Activated CD4-positive, alpha-beta T cell treated with anti-CD3 and anti-CD28 coated beads, Interleukin-2, amount 50 U/mL, for 1 hour (primary cell): ENCODE data around the gene GTF2B.
"Not testable (repeated sequence)": the region's sequence is repeated elsewhere in the genome, so short reads cannot be mapped to it uniquely, and the experiment has no call there.

Experiments used
- DNase-seq: peaks from one replicate; pipeline ENCODE4 v3.0.0-alpha.2; 2020

GTF2B gene

DNA sequence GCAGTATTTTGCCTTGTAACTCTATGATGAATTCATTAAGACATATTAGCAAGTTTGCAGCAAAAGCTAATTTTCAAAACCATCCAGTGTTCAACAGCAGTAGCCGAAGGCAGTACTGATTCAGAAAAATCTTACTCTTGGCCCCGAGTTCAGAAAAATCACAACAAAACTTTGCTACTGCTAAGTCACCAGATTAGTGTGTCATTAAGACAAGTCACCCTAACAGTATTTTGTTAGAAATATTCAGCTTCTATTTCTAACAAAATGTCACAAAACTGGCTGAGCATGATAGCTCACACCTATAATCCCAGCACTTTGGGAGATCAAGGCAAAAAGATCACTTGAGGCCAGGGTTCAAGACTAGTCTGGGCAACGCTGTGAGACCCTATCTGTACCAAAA, 8.2 kb downstream of the GTF2B start:
- DNase-seq = no peak

DNA sequence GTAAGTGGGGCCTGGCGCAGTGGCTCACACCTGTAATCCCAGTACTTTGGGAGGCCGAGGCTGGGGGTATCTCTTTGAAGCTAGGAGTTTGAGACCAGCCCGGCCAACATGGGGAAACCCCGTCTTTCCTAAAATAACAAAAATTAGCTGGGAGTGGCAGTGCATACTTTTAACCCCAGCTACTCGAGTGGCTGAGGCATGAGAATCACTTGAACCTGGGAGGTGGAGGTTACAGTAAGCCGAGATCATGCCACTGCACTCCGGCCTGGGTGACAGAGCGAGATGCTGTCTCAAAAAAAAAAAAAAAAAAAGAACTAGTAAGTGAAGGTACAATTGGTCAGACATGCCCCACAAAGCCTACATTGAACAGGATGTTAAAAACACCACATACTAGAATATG, 10.7 kb downstream of the GTF2B start:
- DNase-seq = not testable (repeated sequence)

DNA sequence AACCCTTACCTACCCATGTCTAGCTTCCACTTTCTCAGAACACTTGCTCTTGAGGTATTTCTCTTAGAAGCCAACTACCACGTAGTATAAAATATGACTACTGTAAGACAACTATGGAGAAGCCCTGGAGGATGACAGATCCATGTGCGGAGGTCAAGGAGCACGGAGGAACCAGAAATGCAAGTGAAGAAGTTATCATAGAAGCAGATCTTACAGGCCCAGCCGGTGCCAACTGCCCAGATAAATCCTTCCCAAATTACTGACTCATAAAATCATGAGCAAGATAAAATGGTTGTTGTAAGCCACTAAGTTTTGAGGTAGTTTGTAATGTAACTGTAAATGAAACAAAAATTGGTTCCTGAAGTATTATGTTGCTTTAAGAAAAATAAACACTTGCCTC, 12.6 kb downstream of the GTF2B start:
- no peak for DNase-seq

DNA sequence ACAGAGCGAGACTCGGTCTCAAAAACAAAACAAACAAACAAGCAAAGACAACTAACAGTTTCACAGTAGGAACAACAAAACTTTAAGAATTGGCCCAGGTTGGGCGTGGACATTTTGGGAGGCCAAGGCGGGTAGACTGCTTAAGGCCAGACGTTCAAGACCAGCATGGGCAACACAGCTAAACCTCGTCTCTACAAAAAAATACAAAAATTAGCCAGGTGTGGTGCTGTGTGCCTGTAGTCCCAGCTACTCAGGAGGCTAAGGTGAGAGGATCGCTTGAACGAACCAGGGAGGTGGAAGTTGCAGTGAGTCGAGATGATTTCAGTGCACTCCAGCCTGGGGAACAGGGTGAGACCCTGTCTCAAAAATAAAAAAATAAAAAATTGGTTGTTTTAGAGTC, 13.5 kb downstream of the GTF2B start:
- DNase-seq = no peak

DNA sequence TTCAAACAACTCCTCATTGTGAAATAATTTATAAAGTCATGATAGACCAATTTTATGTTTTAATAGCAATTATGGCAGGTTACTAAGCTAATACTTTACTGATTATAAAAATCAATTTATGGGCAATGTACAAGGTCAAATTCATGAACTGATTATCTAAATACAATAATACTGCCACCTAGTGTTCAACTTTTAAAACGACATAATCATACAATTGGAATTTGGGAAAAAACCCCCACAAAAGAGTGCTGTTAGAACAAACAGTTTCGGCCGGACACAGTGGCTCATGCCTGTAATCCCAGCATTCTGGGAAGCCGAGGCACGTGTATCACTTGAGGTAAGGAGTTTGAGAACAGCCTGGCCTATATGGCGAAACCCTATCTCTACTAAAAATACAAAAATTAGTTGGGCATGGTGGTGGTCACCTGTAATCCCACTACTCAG, 14.0 kb downstream of the GTF2B start:
- no peak for DNase-seq

DNA sequence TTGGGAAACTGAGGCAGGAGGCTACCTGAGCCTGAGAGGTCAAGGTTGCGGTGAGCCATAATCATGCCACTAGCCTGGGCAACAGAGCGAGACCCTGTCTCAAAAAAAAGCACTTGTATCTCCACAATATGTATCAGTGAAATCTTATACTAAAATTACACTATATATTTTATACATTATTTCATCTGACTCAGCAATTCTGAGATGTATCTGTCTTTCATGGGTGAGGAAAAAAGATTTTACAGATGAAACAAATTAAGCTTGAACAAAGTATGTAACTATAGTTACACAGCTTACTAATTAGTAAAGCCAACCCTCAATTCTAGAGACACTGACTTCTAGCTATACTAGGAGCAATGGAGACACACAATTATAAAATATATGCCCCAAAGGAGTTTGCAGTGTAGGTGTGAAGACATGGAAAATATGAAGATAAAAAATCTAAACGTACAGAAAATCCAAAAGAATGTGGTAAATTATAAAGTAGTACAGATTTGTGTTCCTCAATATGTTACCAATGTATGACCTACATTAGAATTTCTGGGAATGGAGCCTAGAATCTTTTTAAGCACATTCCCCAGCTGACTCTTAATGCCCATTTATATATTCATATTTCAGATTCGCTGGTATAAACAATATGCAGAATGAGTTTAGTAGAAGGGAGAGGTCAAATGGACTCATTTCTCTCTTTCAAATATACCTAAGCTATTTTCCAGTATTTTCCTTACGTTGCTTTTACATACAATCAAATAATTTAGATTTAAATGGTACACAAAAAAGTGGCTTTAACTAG, 14.6 kb downstream of the GTF2B start:
- no peak for DNase-seq

DNA sequence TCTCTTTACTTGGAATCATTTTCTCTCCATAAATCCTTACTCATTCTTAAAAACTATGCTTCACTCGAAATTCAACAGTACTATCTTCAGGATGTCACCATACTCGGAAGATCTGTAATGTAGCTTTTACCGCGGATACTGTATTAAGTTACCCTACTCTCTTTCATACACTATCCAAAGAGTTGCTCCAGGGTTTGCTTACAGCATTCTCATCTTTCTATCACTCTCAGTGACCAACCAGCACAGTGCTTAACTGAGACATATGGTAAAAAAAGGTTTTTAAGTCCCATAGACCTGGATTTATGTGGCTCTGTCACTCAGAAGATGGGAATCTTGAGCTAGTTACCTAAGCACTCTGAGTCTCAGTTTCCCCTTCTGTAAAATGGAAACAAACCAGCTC, 15.8 kb downstream of the GTF2B start:
- DNase-seq = no peak

DNA sequence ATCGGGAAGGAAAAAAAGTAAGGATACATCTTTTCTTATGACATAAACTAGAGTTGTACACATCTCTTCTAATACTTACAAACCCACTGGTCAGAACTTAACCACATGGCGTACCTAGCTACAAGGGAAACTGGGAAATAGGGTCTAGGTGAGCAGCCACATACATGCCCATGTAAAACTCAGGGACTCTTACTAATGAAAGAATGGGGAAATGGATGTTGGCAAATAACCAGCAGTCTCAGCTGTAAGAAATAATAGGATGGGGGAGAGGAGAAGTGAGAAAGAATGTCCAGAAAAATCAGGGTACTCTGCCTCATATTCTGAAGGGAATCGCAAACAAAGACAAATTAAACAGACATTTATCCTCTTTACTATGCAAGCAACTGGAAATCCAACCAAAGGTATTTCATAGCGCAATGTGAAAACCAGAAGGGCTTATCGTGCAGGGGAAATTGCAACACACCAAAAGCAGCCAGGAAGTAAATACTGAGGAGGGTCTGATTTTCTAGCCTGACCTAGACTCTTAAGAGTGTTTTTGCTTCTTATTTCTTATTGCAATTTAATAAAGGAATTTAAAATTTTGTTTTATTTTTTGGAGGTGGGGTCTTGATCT, 17.5 kb downstream of the GTF2B start:
- no peak for DNase-seq

DNA sequence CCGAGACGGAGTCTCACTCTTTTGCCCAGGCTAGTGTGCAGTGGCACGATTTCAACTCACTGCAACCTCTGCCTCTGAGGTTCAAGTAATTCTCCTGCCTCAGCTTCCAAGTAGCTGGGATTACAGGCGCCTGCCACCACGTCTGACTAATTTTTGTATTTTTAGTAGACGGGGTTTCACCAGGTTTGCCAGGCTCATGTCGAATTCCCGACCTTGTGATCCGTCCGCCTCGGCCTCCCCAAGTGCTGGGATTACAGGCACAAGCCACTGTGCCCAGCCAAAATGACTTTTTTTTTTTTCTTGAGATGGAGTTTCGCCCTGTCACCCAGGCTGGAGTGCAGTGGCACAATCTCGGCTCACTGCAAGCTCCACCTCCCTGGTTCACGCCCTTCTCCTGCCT, 21.7 kb downstream of the GTF2B start:
- not testable (repeated sequence) for DNase-seq

DNA sequence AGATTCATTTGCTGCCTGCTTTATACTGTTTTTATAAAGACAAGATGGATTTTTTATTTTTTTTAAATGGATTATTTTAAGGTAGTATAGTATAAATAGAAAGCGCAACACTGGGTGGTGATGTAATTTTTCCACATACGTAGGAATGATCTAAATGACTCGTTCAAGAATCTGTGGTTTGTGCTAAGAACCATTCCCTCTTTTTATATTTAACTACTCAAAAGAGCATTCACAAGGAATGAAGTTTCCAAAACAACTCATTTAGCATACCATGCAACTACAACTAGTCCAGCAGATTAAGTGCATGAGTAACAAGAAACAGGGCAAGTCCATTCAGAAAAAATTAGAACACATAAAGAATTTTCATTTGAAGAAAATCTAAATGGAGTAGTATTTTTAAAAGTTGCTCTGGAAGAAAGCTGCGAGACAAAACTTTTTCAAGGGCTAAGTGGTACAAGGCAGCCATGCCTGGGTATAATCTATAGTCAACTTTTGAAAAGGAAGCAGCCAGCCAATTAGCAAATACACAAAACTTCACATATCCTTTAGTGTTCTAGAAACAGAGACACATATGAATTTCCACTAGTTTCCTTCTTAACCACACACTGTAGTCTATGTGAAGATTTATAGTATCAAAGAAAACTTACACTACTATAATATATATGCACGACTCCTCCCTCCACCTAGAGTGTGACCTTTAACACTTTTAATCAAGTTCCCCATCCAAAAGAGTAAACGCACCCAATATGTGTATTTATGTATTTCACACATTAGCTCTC, 23.4 kb downstream of the GTF2B start:
- DNase-seq = no peak

DNA sequence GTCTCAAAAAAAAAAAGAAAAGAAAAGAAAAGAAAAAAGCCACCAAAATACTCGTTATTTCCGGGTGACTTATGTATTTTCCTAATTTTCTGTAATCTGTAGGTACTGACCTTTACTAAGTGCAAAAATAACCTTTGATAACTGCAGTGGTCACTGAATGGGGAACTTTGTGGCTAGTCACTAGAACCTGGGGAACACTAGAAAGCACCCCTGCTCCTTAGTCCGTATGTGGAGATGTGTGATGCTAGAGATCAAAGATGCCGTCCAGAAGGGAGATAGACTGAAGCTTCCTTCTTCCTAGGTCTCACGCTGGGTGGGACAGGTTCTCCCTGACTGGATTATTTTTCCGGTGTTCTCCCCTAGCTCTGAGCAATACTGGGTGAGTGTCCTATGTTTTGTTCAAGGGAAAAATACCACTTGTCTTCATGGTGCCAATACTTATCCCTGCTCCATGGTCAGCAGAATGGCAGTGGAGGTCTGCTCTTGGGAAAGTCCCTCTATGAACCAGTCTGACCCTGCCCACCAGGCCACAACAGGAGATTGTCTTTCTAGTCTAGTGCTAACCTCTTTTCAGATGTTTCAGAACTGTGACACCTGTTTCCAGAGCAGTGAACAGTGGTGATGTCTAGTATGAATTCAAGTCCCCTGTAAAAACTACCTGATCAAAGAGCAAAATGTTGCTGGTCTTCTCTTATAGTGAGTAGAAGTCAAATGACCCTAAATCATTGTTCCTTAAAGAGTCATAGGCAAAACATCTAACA, 39.9 kb downstream of the GTF2B start:
- no peak for DNase-seq

DNA sequence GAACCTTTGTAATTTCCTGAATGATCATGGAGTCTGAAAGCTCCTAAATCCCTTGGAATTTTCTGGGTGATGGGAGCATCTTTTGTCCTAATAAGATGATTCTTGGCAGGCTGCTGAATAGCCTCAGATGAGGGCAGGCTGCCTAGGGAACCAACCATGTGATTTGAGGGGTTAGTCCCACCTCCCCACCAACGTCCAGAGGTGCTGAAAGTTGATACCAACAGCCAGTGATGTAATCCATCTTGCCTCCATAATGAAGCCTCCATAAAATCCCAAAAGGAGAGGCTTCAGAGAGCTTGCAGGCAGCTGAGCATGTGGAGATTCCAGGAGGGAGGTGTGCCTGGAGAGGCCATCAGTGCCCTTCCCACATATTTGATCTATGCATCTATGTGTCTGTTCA, 43.7 kb downstream of the GTF2B start:
- no peak for DNase-seq

DNA sequence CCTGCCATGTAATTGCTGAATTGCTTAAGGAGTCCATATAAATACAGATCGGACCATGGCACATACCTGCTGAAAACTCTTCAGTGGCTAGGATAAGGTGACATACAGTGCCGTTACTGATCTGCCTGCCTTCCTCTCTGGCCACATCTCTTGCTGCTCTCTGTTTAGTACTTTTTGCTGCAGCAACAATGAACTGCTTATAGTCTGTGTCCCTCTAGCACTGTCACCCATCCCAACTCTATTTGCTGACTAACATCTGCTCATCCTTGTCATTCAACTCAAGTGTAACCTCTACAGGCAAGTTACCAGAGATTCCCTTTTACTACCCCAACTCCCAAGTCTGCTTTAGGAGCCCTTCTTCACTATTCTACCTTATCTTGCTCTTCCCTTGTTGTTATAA, 65.6 kb downstream of the GTF2B start:
- DNase-seq = no peak

DNA sequence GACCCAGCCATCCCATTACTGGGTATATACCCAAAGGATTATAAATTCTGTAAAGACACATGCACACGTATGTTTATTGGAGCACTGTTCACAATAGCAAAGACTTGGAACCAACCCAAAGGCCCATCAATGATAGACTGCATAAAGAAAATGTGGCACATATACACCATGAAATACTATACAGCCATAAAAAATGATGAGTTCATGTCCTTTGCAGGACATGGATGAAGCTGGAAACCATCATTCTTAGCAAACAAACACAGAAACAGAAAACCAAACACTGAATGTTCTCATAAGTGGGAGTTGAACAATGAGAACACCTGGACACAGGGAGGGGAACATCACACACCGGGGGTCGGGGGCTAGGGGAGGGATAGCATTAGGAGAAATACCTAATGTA, 71.7 kb downstream of the GTF2B start:
- not testable (repeated sequence) for DNase-seq

DNA sequence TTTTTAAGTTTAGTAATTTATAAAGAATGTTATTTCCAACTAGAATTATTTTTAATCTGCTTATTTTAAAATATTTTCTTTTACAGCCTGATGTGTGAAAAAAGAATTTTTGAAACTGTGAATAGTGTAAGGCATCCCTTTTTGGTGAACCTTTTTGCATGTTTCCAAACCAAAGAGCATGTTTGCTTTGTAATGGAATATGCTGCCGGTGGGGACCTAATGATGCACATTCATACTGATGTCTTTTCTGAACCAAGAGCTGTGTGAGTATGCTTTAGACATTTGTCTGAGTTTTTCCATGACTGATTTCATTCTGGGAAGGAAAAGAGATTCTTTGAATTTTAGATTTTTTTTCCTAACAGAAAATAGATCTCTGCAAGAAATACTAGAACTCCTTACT, 77.9 kb downstream of the GTF2B start:
- no peak for DNase-seq

DNA sequence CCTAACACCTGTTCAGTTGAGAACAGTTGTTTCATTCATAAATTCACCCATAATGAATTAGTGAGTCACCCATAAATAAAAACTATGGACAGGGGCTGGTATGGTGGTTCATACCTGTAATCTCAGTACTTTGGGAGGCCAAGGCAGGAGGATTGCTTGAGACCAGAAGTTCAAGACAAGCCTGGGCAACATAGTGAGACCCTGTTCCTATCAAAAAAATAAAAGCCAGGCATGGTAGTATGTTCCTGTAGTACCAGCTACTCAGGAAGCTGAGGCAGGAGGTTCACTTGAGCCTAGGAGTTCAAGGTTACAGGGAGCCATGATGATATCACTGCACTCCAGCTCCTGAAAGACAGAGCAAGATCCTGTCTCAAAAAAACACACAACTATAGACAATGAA, 79.0 kb downstream of the GTF2B start:
- DNase-seq = no peak

DNA sequence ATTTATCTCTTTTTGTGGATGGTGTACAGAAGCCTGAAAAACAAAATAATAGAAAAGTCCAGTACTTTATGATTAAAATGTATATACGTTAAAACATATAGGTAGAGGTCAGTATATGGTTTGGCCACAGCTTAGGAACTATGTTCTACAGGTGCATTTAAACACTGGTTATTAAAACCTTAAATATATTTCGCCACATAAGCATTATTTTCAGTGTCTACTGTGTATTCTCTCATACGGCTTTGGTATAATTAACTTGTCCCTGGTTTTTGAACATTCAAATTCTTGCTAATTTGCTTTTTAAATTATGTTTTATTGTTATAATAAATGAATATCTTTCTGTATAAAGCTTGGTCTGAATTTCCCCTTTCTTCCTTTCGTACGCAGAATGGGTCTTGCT, 87.9 kb downstream of the GTF2B start:
- no peak for DNase-seq

DNA sequence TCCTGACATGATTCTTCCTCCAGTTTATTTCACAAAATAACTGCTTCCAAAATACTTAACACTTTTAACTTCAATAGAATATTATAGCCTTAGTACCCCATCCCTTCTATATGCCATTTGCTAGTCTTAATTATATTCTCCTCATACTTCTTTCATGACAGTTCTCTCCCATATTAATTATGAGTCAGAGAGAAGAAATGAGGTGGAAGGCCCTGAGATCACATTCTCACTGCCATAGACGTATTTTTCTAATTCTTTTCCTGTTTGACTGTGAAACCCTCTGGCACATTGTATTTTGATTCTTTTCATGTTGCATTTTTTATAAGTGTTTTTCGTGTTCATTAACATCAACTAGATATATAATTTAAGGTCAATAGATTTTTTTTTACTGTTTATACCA, 88.4 kb downstream of the GTF2B start:
- DNase-seq = no peak
